ENCODE results near the gene OLFM4. TPM values are rescaled to one million over a fixed set of nuclear protein-coding genes. Genes with fewer than 3 reads are reported as not detected.

Gene OLFM4
- not detected in 2 replicates for total RNA-seq (2014; rRNA removed; shearing (Covaris generic))

- DNase-seq, result no peak
Observed at GRCh38 chr13:53028637-53029203, at the start of gene OLFM4. OLFM4 (plus strand) TSS chr13:53028813; CDS start chr13:53028837, 24 bp downstream.

GRCh38 chr13:52978989-52979388, 49.6 kb upstream of the OLFM4 start:
- DNase-seq, result no peak
- Histone ChIP-seq H3K4me3 (ENCODE audit: insufficient read depth, low read depth, low read length) (no peak overlapping the region), H3K27me3 (ENCODE audit: control insufficient read depth, insufficient read depth, low read length) (no peaks in the 10 kb centered on the region), H3K36me3 (replicated peaks; ENCODE audit: control insufficient read depth, insufficient read depth, low read length) (no peaks in the 10 kb centered on the region)

More at GRCh38 chr13:53028637-53029203, at the start of gene OLFM4:
- H3K36me3 ChIP-seq (replicated peaks; ENCODE audit: control insufficient read depth, insufficient read depth, low read length), result no peaks in the 10 kb centered on the region
- H3K27me3 ChIP-seq (ENCODE audit: control insufficient read depth, insufficient read depth, low read length), result no peaks in the 10 kb centered on the region; the same call in 1 of the 2 replicates
- no peak within 1 kb of the TSS for H3K4me3 ChIP-seq (ENCODE audit: insufficient read depth, low read depth, low read length)

- DNase-seq, result no peak
- Histone ChIP-seq H3K27me3 (ENCODE audit: control insufficient read depth, insufficient read depth, low read length) (no peaks in the 10 kb centered on the region), H3K4me3 (ENCODE audit: insufficient read depth, low read depth, low read length) (no peak overlapping the region), H3K36me3 (replicated peaks; ENCODE audit: control insufficient read depth, insufficient read depth, low read length) (no peaks in the 10 kb centered on the region)
Observed at GRCh38 chr13:52980695-52981094, 47.9 kb upstream of the OLFM4 start.

GRCh38 chr13:52983836-52984235, 44.8 kb upstream of the OLFM4 start:
- H3K36me3 ChIP-seq (replicated peaks; ENCODE audit: control insufficient read depth, insufficient read depth, low read length), result no peaks in the 10 kb centered on the region
- no peaks in the 10 kb centered on the region for H3K27me3 ChIP-seq (ENCODE audit: control insufficient read depth, insufficient read depth, low read length)
- no peak overlapping the region for H3K4me3 ChIP-seq (ENCODE audit: insufficient read depth, low read depth, low read length)
- DNase-seq, result no peak

GRCh38 chr13:52984881-52985363, 43.7 kb upstream of the OLFM4 start:
- DNase-seq, result no peak
- no peaks in the 10 kb centered on the region for H3K36me3 ChIP-seq (replicated peaks; ENCODE audit: control insufficient read depth, insufficient read depth, low read length)
- no peaks in the 10 kb centered on the region for H3K27me3 ChIP-seq (ENCODE audit: control insufficient read depth, insufficient read depth, low read length)
- H3K4me3 ChIP-seq (ENCODE audit: insufficient read depth, low read depth, low read length), result no peak overlapping the region

- Histone ChIP-seq H3K27me3 (ENCODE audit: control insufficient read depth, insufficient read depth, low read length) (no peaks in the 10 kb centered on the region), H3K36me3 (replicated peaks; ENCODE audit: control insufficient read depth, insufficient read depth, low read length) (no peaks in the 10 kb centered on the region), H3K4me3 (ENCODE audit: insufficient read depth, low read depth, low read length) (no peak overlapping the region)
- DNase-seq, result no peak
Observed at GRCh38 chr13:52991344-52992020, 37.1 kb upstream of the OLFM4 start.

- no peaks in the 10 kb centered on the region for H3K27me3 ChIP-seq (ENCODE audit: control insufficient read depth, insufficient read depth, low read length)
- H3K36me3 ChIP-seq (replicated peaks; ENCODE audit: control insufficient read depth, insufficient read depth, low read length), result no peaks in the 10 kb centered on the region
- no peak overlapping the region for H3K4me3 ChIP-seq (ENCODE audit: insufficient read depth, low read depth, low read length)
- DNase-seq, result no peak
Observed at GRCh38 chr13:52992110-52992509, 36.5 kb upstream of the OLFM4 start.

GRCh38 chr13:52994051-52994450, 34.6 kb upstream of the OLFM4 start:
- no peak for DNase-seq

GRCh38 chr13:52994865-52995264, 33.7 kb upstream of the OLFM4 start:
- no peak overlapping the region for H3K4me3 ChIP-seq (ENCODE audit: insufficient read depth, low read depth, low read length)
- no peak for DNase-seq
- H3K27me3 ChIP-seq (ENCODE audit: control insufficient read depth, insufficient read depth, low read length), result no peaks in the 10 kb centered on the region
- no peaks in the 10 kb centered on the region for H3K36me3 ChIP-seq (replicated peaks; ENCODE audit: control insufficient read depth, insufficient read depth, low read length)

More at GRCh38 chr13:52994051-52994450, 34.6 kb upstream of the OLFM4 start:
- Histone ChIP-seq H3K27me3 (ENCODE audit: control insufficient read depth, insufficient read depth, low read length) (no peaks in the 10 kb centered on the region), H3K36me3 (replicated peaks; ENCODE audit: control insufficient read depth, insufficient read depth, low read length) (no peaks in the 10 kb centered on the region), H3K4me3 (ENCODE audit: insufficient read depth, low read depth, low read length) (no peak overlapping the region)

GRCh38 chr13:52995946-52996345, 32.7 kb upstream of the OLFM4 start:
- Histone ChIP-seq H3K4me3 (ENCODE audit: insufficient read depth, low read depth, low read length) (no peak overlapping the region), H3K36me3 (replicated peaks; ENCODE audit: control insufficient read depth, insufficient read depth, low read length) (no peaks in the 10 kb centered on the region), H3K27me3 (ENCODE audit: control insufficient read depth, insufficient read depth, low read length) (no peaks in the 10 kb centered on the region)
- no peak for DNase-seq

- Histone ChIP-seq H3K4me3 (ENCODE audit: insufficient read depth, low read depth, low read length) (no peak overlapping the region), H3K27me3 (ENCODE audit: control insufficient read depth, insufficient read depth, low read length) (no peaks in the 10 kb centered on the region), H3K36me3 (replicated peaks; ENCODE audit: control insufficient read depth, insufficient read depth, low read length) (no peaks in the 10 kb centered on the region)
- DNase-seq, result no peak
Observed at GRCh38 chr13:52997951-52998876, 30.4 kb upstream of the OLFM4 start.

- H3K4me3 ChIP-seq (ENCODE audit: insufficient read depth, low read depth, low read length), result no peak overlapping the region
Observed at GRCh38 chr13:52999093-52999696, 29.4 kb upstream of the OLFM4 start.

GRCh38 chr13:53001444-53002225, 27.0 kb upstream of the OLFM4 start:
- no peak for DNase-seq
- Histone ChIP-seq H3K36me3 (replicated peaks; ENCODE audit: control insufficient read depth, insufficient read depth, low read length) (no peaks in the 10 kb centered on the region), H3K27me3 (ENCODE audit: control insufficient read depth, insufficient read depth, low read length) (no peaks in the 10 kb centered on the region), H3K4me3 (ENCODE audit: insufficient read depth, low read depth, low read length) (no peak overlapping the region)

More at GRCh38 chr13:52999093-52999696, 29.4 kb upstream of the OLFM4 start:
- Histone ChIP-seq H3K27me3 (ENCODE audit: control insufficient read depth, insufficient read depth, low read length) (no peaks in the 10 kb centered on the region), H3K36me3 (replicated peaks; ENCODE audit: control insufficient read depth, insufficient read depth, low read length) (no peaks in the 10 kb centered on the region)
- no peak for DNase-seq

GRCh38 chr13:53004573-53004972, 24.0 kb upstream of the OLFM4 start:
- Histone ChIP-seq H3K36me3 (replicated peaks; ENCODE audit: control insufficient read depth, insufficient read depth, low read length) (no peaks in the 10 kb centered on the region), H3K27me3 (ENCODE audit: control insufficient read depth, insufficient read depth, low read length) (no peaks in the 10 kb centered on the region), H3K4me3 (ENCODE audit: insufficient read depth, low read depth, low read length) (no peak overlapping the region)
- DNase-seq, result no peak
